Lower leg skin (tissue), 3 donors: ENCODE measurements around the gene VEGFB.

ENCODE experiments used
- POLR2A ChIP-seq, 2 donors: fragments of 450-650 bp; IDR thresholded peaks; one replicate each; pipeline ENCODE4 v1.6.1; 2016 to 2017; ENCODE audit warnings: antibody characterized with exemption in 2 of 2, mild to moderate bottlenecking in 1 of 2, moderate library complexity in 1 of 2
- TF ChIP-seq, protein P1 (sequence below), 3 donors: fragments of 450-650 bp; IDR thresholded peaks; one replicate each; pipeline ENCODE4 v1.5.1; 2016; ENCODE audit warnings: antibody characterized with exemption in 3 of 3, mild to moderate bottlenecking in 3 of 3, moderate library complexity in 2 of 3

DNA sequence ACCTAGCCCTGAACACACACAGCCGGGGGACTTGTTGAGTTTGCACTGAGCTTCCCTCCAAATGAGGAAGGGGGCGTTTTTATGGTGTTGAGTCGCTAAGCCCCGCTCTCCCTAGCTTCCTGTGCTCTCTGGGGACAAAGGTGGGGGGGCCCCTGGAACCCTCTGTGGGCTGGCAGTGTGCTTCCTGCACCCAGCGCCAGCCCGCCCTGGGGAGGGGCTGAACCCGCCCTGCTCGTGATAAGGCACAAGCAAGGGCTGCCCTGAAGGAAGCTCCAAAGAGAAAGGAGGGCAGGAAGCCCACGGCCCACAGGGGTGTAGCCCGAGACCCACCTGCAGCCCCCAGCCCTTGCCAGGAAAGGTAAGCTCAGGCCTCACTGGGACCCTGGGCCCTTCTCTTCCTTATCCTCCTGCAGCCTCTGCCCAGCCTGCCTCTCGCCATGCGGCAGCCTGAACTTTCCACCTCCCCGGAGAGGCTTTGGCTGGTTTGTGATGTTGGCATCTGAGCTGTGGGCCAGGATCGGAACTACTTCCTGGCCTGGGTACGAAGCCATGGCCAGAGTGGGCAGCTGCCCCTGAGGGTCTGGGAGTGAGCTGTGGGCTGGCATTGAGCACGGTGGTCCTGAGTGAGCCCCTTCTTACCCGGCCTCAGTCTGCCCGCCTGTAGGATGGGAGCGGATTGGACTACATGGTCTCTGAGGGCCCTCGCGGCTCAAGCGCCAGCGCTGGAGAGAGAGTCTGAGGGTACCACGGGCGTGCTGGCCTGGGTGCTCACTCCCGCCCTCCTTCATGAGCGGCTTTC lies 27.7 kb upstream of the VEGFB start, which contains the start of gene FERMT3:
- TF ChIP-seq, protein P1, sequence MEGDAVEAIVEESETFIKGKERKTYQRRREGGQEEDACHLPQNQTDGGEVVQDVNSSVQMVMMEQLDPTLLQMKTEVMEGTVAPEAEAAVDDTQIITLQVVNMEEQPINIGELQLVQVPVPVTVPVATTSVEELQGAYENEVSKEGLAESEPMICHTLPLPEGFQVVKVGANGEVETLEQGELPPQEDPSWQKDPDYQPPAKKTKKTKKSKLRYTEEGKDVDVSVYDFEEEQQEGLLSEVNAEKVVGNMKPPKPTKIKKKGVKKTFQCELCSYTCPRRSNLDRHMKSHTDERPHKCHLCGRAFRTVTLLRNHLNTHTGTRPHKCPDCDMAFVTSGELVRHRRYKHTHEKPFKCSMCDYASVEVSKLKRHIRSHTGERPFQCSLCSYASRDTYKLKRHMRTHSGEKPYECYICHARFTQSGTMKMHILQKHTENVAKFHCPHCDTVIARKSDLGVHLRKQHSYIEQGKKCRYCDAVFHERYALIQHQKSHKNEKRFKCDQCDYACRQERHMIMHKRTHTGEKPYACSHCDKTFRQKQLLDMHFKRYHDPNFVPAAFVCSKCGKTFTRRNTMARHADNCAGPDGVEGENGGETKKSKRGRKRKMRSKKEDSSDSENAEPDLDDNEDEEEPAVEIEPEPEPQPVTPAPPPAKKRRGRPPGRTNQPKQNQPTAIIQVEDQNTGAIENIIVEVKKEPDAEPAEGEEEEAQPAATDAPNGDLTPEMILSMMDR (IDR thresholded peaks at IDR 0.05) = no peak
- TF ChIP-seq POLR2A (IDR thresholded peaks at IDR 0.05) = no peak
